HEK293 (cell line): ENCODE results near the gene DNMT3A.

Source experiments
- CTCF ChIA-PET: fragments of 350-600 bp; formaldehyde crosslinking; extraction: SDS; loops from one replicate; lab custom pipeline; 2021; ENCODE audit warnings: antibody characterized with exemption; lab: Yijun Ruan, JAX
- POLR2A ChIA-PET: fragments of 300-600 bp; formaldehyde crosslinking; extraction: SDS; loops from one replicate; lab custom pipeline; 2020; ENCODE audit warnings: antibody characterized with exemption, inconsistent platforms; lab: Yijun Ruan, JAX
- H3K27ac ChIP-seq: fragments of 200-500 bp; sonication (Bioruptor generic); 2 replicates; pipeline ENCODE4 v1.5.1; 2014; ENCODE audit warnings: low read depth, low read length, control low read depth, inconsistent platforms; ENCODE audit errors: extremely low read depth
- H3K36me3 ChIP-seq, 2 experiments: fragments of 200-500 bp in 1 of 2; sonication (Bioruptor generic) in 1 of 2; 1 replicate in 1 of 2; 2 replicates in 1 of 2; pipeline ENCODE4 v1.5.1; 2014 to 2017; ENCODE audit warnings: inconsistent platforms in 2 of 2, low read length in 2 of 2; ENCODE audit not compliant: control insufficient read depth in 2 of 2, insufficient read depth in 1 of 2
- H3K4me1 ChIP-seq: fragments of 200-500 bp; sonication (Bioruptor generic); 2 replicates; pipeline ENCODE4 v1.5.1; 2014; ENCODE audit warnings: mild to moderate bottlenecking, low read length, inconsistent platforms; ENCODE audit not compliant: control insufficient read depth, insufficient read depth
- H3K4me3 ChIP-seq: 2 replicates; pipeline ENCODE4 v1.5.1; 2011; ENCODE audit warnings: low read depth, mild to moderate bottlenecking, control low read depth, low read length, moderate library complexity
- H3K9me3 ChIP-seq: fragments of 200-500 bp; sonication (Bioruptor generic); 2 replicates; pipeline ENCODE4 v1.5.1; 2014; ENCODE audit warnings: low read depth, low read length, inconsistent platforms; ENCODE audit not compliant: control insufficient read depth, insufficient read depth
- FEZF1 ChIP-seq: fragments of 450-650 bp; formaldehyde crosslinking; IDR thresholded peaks from 2 replicates; pipeline ENCODE4 v1.5.1; 2016; ENCODE audit warnings: missing biosample characterization, missing genetic modification characterization
- IKZF3 ChIP-seq: fragments of 450-650 bp; IDR thresholded peaks from 2 replicates; pipeline ENCODE4 v1.5.0; 2018; ENCODE audit warnings: missing biosample characterization, mild to moderate bottlenecking, missing genetic modification characterization, moderate library complexity
- KLF7 ChIP-seq: fragments of 450-650 bp; formaldehyde crosslinking; IDR thresholded peaks from 2 replicates; pipeline ENCODE4 v1.5.1; 2016; ENCODE audit warnings: missing biosample characterization, missing genetic modification characterization, borderline replicate concordance
- PRDM1 ChIP-seq: fragments of 450-650 bp; formaldehyde crosslinking; IDR thresholded peaks from 2 replicates; pipeline ENCODE4; 2016; ENCODE audit warnings: missing biosample characterization, missing genetic modification characterization
- SCRT1 ChIP-seq: fragments of 450-650 bp; formaldehyde crosslinking; IDR thresholded peaks from 2 replicates; pipeline ENCODE4 v1.5.1; 2016; ENCODE audit warnings: missing biosample characterization, missing genetic modification characterization, borderline replicate concordance
- SCRT2 ChIP-seq: fragments of 450-650 bp; formaldehyde crosslinking; IDR thresholded peaks from 2 replicates; pipeline ENCODE4 v1.5.1; 2016; ENCODE audit warnings: missing biosample characterization, missing genetic modification characterization
- WT1 ChIP-seq: fragments of 450-650 bp; formaldehyde crosslinking; IDR thresholded peaks from 2 replicates; pipeline ENCODE4 v1.5.1; 2016; ENCODE audit warnings: missing biosample characterization, missing genetic modification characterization
- ZBTB17 ChIP-seq: fragments of 450-650 bp; formaldehyde crosslinking; IDR thresholded peaks from 2 replicates; pipeline ENCODE4 v1.5.1; 2016; ENCODE audit warnings: missing biosample characterization, missing genetic modification characterization
- ZNF133 ChIP-seq: fragments of 450-650 bp; formaldehyde crosslinking; IDR thresholded peaks from 2 replicates; pipeline ENCODE4 v1.5.1; 2016; ENCODE audit warnings: missing biosample characterization, missing genetic modification characterization
- ZNF16 ChIP-seq: fragments of 450-650 bp; formaldehyde crosslinking; IDR thresholded peaks from 2 replicates; pipeline ENCODE4 v1.5.1; 2016; ENCODE audit warnings: low read depth, missing biosample characterization, missing genetic modification characterization
- ZNF169 ChIP-seq: fragments of 450-650 bp; formaldehyde crosslinking; IDR thresholded peaks from 2 replicates; pipeline ENCODE4 v1.5.1; 2016; ENCODE audit warnings: missing biosample characterization, missing genetic modification characterization
- ZNF19 ChIP-seq: fragments of 450-650 bp; formaldehyde crosslinking; IDR thresholded peaks from 2 replicates; pipeline ENCODE4; 2016; ENCODE audit warnings: missing biosample characterization, missing genetic modification characterization, low read depth
- ZNF221 ChIP-seq: fragments of 450-650 bp; formaldehyde crosslinking; IDR thresholded peaks from 2 replicates; pipeline ENCODE4 v1.5.1; 2017; ENCODE audit warnings: missing biosample characterization, missing genetic modification characterization, borderline replicate concordance
- ZNF311 ChIP-seq: fragments of 450-650 bp; formaldehyde crosslinking; IDR thresholded peaks from 2 replicates; pipeline ENCODE4 v1.5.1; 2017; ENCODE audit warnings: missing biosample characterization, missing genetic modification characterization, borderline replicate concordance
- ZNF324 ChIP-seq: fragments of 450-650 bp; formaldehyde crosslinking; IDR thresholded peaks from 2 replicates; pipeline ENCODE4 v1.5.1; 2016; ENCODE audit warnings: missing biosample characterization, missing genetic modification characterization
- ZNF341 ChIP-seq: fragments of 450-650 bp; formaldehyde crosslinking; IDR thresholded peaks from 2 replicates; pipeline ENCODE4; 2016; ENCODE audit warnings: low read depth, missing biosample characterization, missing genetic modification characterization
- ZNF501 ChIP-seq: fragments of 450-650 bp; formaldehyde crosslinking; IDR thresholded peaks from 2 replicates; pipeline ENCODE4 v1.5.1; 2016; ENCODE audit warnings: missing biosample characterization, missing genetic modification characterization
- ZNF529 ChIP-seq: fragments of 450-650 bp; formaldehyde crosslinking; IDR thresholded peaks from 2 replicates; pipeline ENCODE4 v1.5.1; 2017; ENCODE audit warnings: missing genetic modification characterization, missing biosample characterization; ENCODE audit not compliant: insufficient replicate concordance
- ZNF791 ChIP-seq: fragments of 450-650 bp; formaldehyde crosslinking; IDR thresholded peaks from 2 replicates; pipeline ENCODE4 v1.5.1; 2016; ENCODE audit warnings: missing biosample characterization, missing genetic modification characterization
- ZNF792 ChIP-seq: fragments of 450-650 bp; formaldehyde crosslinking; IDR thresholded peaks from 2 replicates; pipeline ENCODE4 v1.5.1; 2016; ENCODE audit warnings: missing biosample characterization, missing genetic modification characterization
- TF ChIP-seq, protein P1 (sequence below): fragments of 450-650 bp; formaldehyde crosslinking; IDR thresholded peaks from 2 replicates; pipeline ENCODE4 v1.5.1; 2016; ENCODE audit warnings: missing biosample characterization, missing genetic modification characterization
- TF ChIP-seq, protein P2 (sequence below): fragments of 450-650 bp; formaldehyde crosslinking; IDR thresholded peaks from 2 replicates; pipeline ENCODE4 v1.5.1; 2017; ENCODE audit warnings: missing biosample characterization, missing genetic modification characterization
- TF ChIP-seq, protein P3 (sequence below): fragments of 450-650 bp; formaldehyde crosslinking; IDR thresholded peaks from 2 replicates; pipeline ENCODE4 v1.5.1; 2016; ENCODE audit warnings: missing biosample characterization, missing genetic modification characterization
- TF ChIP-seq, protein P4 (sequence below): fragments of 450-650 bp; formaldehyde crosslinking; IDR thresholded peaks from 2 replicates; pipeline ENCODE4 v1.5.1; 2016; ENCODE audit warnings: missing biosample characterization, missing genetic modification characterization, borderline replicate concordance

The DNMT3A gene

GRCh38 chr2:25337891-25338290 lies 3.8 kb downstream of the DNMT3A start:
- TF ChIP-seq ZNF16 (no peak), PRDM1 (tag by site-specific recombination) (no peak), ZNF311 (tag by site-specific recombination) (no peak), ZNF169 (tag by site-specific recombination) (no peak), ZBTB17 (tag by site-specific recombination) (no peak), ZNF133 (tag by site-specific recombination) (no peak), ZNF791 (tag by site-specific recombination) (no peak)
- ChIA-PET CTCF (interaction anchor here (0.7 to 1.9 kb wide), 3 partner anchors 10 to 28 kb away, joined by 3 to 5 read pairs (median 4); no protein-coding TSS in a partner anchor), POLR2A (no interaction called here)
- no peak overlapping the region for H3K4me3 ChIP-seq
- no peaks in the 10 kb centered on the region for H3K9me3 ChIP-seq
- no peak overlapping the region for H3K27ac ChIP-seq
- no peaks in the 10 kb centered on the region for H3K36me3 ChIP-seq
- H3K4me1 ChIP-seq = peaks cover 11% of the 10 kb centered on the region; the same call in 1 of the 2 replicates

- TF ChIP-seq, protein P1, sequence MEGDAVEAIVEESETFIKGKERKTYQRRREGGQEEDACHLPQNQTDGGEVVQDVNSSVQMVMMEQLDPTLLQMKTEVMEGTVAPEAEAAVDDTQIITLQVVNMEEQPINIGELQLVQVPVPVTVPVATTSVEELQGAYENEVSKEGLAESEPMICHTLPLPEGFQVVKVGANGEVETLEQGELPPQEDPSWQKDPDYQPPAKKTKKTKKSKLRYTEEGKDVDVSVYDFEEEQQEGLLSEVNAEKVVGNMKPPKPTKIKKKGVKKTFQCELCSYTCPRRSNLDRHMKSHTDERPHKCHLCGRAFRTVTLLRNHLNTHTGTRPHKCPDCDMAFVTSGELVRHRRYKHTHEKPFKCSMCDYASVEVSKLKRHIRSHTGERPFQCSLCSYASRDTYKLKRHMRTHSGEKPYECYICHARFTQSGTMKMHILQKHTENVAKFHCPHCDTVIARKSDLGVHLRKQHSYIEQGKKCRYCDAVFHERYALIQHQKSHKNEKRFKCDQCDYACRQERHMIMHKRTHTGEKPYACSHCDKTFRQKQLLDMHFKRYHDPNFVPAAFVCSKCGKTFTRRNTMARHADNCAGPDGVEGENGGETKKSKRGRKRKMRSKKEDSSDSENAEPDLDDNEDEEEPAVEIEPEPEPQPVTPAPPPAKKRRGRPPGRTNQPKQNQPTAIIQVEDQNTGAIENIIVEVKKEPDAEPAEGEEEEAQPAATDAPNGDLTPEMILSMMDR (tag by site-specific recombination) = 0 out of 2 replicates have a peak, but pooled peaks have one; percentile 8
- TF ChIP-seq ZNF19 (tag by site-specific recombination) (no peak), SCRT1 (tag by site-specific recombination) (peak; percentile 81), ZNF529 (tag by site-specific recombination) (no peak), SCRT2 (tag by site-specific recombination) (peak; percentile 96), ZNF169 (tag by site-specific recombination) (no peak)
- TF ChIP-seq, protein P2, sequence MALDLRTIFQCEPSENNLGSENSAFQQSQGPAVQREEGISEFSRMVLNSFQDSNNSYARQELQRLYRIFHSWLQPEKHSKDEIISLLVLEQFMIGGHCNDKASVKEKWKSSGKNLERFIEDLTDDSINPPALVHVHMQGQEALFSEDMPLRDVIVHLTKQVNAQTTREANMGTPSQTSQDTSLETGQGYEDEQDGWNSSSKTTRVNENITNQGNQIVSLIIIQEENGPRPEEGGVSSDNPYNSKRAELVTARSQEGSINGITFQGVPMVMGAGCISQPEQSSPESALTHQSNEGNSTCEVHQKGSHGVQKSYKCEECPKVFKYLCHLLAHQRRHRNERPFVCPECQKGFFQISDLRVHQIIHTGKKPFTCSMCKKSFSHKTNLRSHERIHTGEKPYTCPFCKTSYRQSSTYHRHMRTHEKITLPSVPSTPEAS (tag by site-specific recombination) = no peak
- TF ChIP-seq, all 188 proteins: peak for 3
- no peak overlapping the region for H3K27ac ChIP-seq
- no peaks in the 10 kb centered on the region for H3K9me3 ChIP-seq
- peaks cover 11% of the 10 kb centered on the region; the same call in 1 of the 2 replicates for H3K4me1 ChIP-seq
- ChIA-PET POLR2A (no interaction called here), CTCF (interaction anchor here (0.5 to 1.9 kb wide), 2 partner anchors 28 to 179 kb away, joined by 4 to 5 read pairs; no protein-coding TSS in a partner anchor)
- H3K4me3 ChIP-seq = no peak overlapping the region
- H3K36me3 ChIP-seq = no peaks in the 10 kb centered on the region
Measured at GRCh38 chr2:25337276-25337675, 4.4 kb downstream of the DNMT3A start.

DNA sequence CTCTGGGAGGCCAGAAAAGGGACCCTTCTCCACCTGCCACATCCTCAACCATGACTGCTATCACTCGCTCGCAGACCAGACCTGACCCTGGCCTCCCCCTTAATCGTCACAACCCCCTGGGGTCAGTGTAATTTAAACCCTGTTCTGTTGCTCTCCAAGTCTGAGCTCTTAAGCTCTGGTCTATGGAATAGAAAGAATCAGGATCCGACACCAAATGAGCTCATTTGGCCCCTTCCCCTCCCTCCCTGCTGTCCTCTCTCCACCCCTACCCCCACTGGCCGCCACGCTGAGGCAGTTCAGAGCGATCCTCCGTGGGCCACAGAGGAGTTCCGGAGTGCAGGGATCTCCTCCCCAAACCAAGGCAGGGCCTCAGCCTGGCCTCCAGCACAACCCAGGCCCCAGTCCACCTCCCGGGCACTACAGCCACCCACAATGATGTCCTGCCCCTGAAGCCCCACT lies 5.3 kb downstream of the DNMT3A start:
- CTCF ChIA-PET = interaction anchor here (1.2 kb wide), 1 partner anchor 27 kb away, joined by 4 read pairs; no protein-coding TSS in a partner anchor
- POLR2A ChIA-PET = no interaction called here
- peaks cover 11% of the 10 kb centered on the region; the same call in 1 of the 2 replicates for H3K4me1 ChIP-seq
- H3K27ac ChIP-seq = no peak overlapping the region
- TF ChIP-seq ZNF221 (no peak), ZNF169 (tag by site-specific recombination) (no peak), ZNF133 (tag by site-specific recombination) (no peak), KLF7 (no peak), IKZF3 (no peak), ZNF341 (no peak), FEZF1 (no peak), ZNF501 (tag by site-specific recombination) (no peak), ZNF324 (tag by site-specific recombination) (no peak), ZNF792 (tag by site-specific recombination) (no peak), WT1 (no peak)
- TF ChIP-seq, protein P3, sequence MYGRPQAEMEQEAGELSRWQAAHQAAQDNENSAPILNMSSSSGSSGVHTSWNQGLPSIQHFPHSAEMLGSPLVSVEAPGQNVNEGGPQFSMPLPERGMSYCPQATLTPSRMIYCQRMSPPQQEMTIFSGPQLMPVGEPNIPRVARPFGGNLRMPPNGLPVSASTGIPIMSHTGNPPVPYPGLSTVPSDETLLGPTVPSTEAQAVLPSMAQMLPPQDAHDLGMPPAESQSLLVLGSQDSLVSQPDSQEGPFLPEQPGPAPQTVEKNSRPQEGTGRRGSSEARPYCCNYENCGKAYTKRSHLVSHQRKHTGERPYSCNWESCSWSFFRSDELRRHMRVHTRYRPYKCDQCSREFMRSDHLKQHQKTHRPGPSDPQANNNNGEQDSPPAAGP (tag by site-specific recombination) = no peak
- TF ChIP-seq, protein P4, sequence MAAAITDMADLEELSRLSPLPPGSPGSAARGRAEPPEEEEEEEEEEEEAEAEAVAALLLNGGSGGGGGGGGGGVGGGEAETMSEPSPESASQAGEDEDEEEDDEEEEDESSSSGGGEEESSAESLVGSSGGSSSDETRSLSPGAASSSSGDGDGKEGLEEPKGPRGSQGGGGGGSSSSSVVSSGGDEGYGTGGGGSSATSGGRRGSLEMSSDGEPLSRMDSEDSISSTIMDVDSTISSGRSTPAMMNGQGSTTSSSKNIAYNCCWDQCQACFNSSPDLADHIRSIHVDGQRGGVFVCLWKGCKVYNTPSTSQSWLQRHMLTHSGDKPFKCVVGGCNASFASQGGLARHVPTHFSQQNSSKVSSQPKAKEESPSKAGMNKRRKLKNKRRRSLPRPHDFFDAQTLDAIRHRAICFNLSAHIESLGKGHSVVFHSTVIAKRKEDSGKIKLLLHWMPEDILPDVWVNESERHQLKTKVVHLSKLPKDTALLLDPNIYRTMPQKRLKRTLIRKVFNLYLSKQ = no peak
- H3K36me3 ChIP-seq = no peaks in the 10 kb centered on the region
- no peak overlapping the region for H3K4me3 ChIP-seq
- no peaks in the 10 kb centered on the region for H3K9me3 ChIP-seq
